T-cell (primary cell): ENCODE data around the gene ABCB9. TPM values are rescaled to one million over a fixed set of nuclear protein-coding genes. Genes with fewer than 3 reads are reported as not detected.
A peak's percentile ranks its signal among the peaks of the same experiment; 100 is the strongest.
"Not testable (repeated sequence)": the region's sequence is repeated elsewhere in the genome, so short reads cannot be mapped to it uniquely, and the experiment has no call there.

Source experiments
- ATAC-seq, 4 experiments: fragments of 200-7000 bp in 3 of 4; fragments of 150-1000 bp in 1 of 4; cut with Tn5 transposase; replicated peaks in 1 of 4; 1 replicate in 3 of 4; 2 replicates in 1 of 4; pipeline ENCODE4 v1.10.0; 2021; ENCODE audit warnings: moderate library complexity in 3 of 4, mild to moderate bottlenecking in 2 of 4, moderate number of reproducible peaks in 1 of 4
- CTCF ChIA-PET, 2 donors: fragments of 300-600 bp; sonication (Branson Sonifier 250); formaldehyde crosslinking; loops; one replicate each; lab custom pipeline; 2022; ENCODE audit warnings: antibody characterized with exemption in 2 of 2; lab: Charles Lee
- POLR2A ChIA-PET, 2 donors: fragments of 300-600 bp; sonication (Branson Sonifier 250); formaldehyde crosslinking; loops; one replicate each; lab custom pipeline; 2022; ENCODE audit warnings: antibody characterized with exemption in 2 of 2; lab: Charles Lee
- DNase-seq, 35 experiments: peaks; one replicate each; pipeline versions ENCODE4 v3.0.0 to v3.0.0-alpha.2; 2013 to 2023
- H3K27ac ChIP-seq: one replicate; pipeline ENCODE4 v1.5.1; 2013; ENCODE audit warnings: low read length
- H3K27me3 ChIP-seq, 2 experiments: replicated peaks in 1 of 2; 1 replicate in 1 of 2; 2 replicates in 1 of 2; pipeline versions ENCODE4 v1.6.1 to v1.7.0; 2013; ENCODE audit warnings: low read length in 1 of 2, mixed read lengths in 1 of 2; ENCODE audit not compliant: control insufficient read depth in 2 of 2, insufficient read depth in 2 of 2; ENCODE audit errors: extremely low read depth in 1 of 2
- H3K36me3 ChIP-seq, 2 donors: 1 replicate in 1 of 2; 2 replicates in 1 of 2; pipeline versions ENCODE4 v1.6.1 to v1.7.0; 2013; ENCODE audit warnings: low read length in 1 of 2; ENCODE audit not compliant: control insufficient read depth in 2 of 2, insufficient read depth in 1 of 2; ENCODE audit errors: extremely low read depth in 1 of 2
- H3K4me1 ChIP-seq, 2 experiments: 1 replicate in 1 of 2; 2 replicates in 1 of 2; pipeline versions ENCODE4 v1.6.1 to v1.7.0; 2013; ENCODE audit warnings: low read length in 2 of 2, mixed read lengths in 1 of 2; ENCODE audit not compliant: insufficient read depth in 2 of 2, control insufficient read depth in 1 of 2; ENCODE audit errors: extremely low read depth in 1 of 2
- H3K4me3 ChIP-seq, 2 donors: 1 replicate in 1 of 2; 2 replicates in 1 of 2; pipeline versions ENCODE4 v1.5.1 to v1.7.0; 2013; ENCODE audit warnings: mild to moderate bottlenecking in 2 of 2, low read length in 1 of 2, moderate library complexity in 1 of 2; ENCODE audit not compliant: control insufficient read depth in 1 of 2; ENCODE audit errors: extremely low read depth in 1 of 2
- H3K9me3 ChIP-seq: 2 replicates; pipeline ENCODE4 v1.7.0; 2013
- H3K27ac Mint-ChIP-seq, 2 donors: one replicate each; pipeline ENCODE4 v1.8.0; 2020 to 2021; ENCODE audit warnings: mild to moderate bottlenecking in 2 of 2, mixed read lengths in 2 of 2
- H3K27me3 Mint-ChIP-seq, 2 donors: one replicate each; pipeline ENCODE4 v1.8.0; 2021 to 2022; ENCODE audit warnings: mixed read lengths in 2 of 2
- H3K36me3 Mint-ChIP-seq: one replicate; pipeline ENCODE4 v1.8.0; 2021; ENCODE audit warnings: mixed read lengths
- H3K4me1 Mint-ChIP-seq, 3 donors: one replicate each; pipeline ENCODE4 v1.8.0; 2020 to 2022; ENCODE audit warnings: mixed read lengths in 3 of 3, mild to moderate bottlenecking in 1 of 3
- H3K4me3 Mint-ChIP-seq, 3 donors: one replicate each; pipeline ENCODE4 v1.8.0; 2020 to 2022; ENCODE audit warnings: mild to moderate bottlenecking in 3 of 3, mixed read lengths in 3 of 3, moderate library complexity in 3 of 3
- H3K9me3 Mint-ChIP-seq, 3 donors: one replicate each; pipeline ENCODE4 v1.8.0; 2020 to 2022; ENCODE audit warnings: mixed read lengths in 3 of 3
- WGBS: methylation state at CpG from one replicate; pipeline ENCODE4 v1.1.5; 2013; ENCODE audit warnings: missing lambda C conversion rate; ENCODE audit not compliant: insufficient coverage; 5-methylcytosine and 5-hydroxymethylcytosine counted together
- total RNA-seq, 35 experiments: library from RNA in 6 of 35; stranded (reverse) in 6 of 35; fragments of 120-200 nt in 1 of 35; gene quantifications; one replicate each; pipeline versions ENCODE4 v1.2.1 to v1.2.4 and lab custom pipeline; 2013 to 2026

ABCB9 gene
- total RNA-seq, 5 donors from 2014 or later (not counting 1 experiment from before 2014, with no cell fraction given), result 5.6 to 7.2 (median 6.1) TPM

- 100% methylated on average over 4 of the region's 9 CpGs for WGBS
- Mint-ChIP-seq H3K4me3 (peak overlapping the region in 1 of 3 donors; percentile 24), H3K27ac (peak overlapping the region in 1 of 2 donors; percentile 16), H3K4me1 (peaks cover 91 to 95% (median 93%) of the 10 kb centered on the region in 3 donors)
- H3K9me3 Mint-ChIP-seq, H3K36me3 Mint-ChIP-seq, H3K36me3 ChIP-seq, H3K27me3 Mint-ChIP-seq, CTCF ChIA-PET, ATAC-seq, H3K27me3 ChIP-seq, H3K4me3 ChIP-seq, DNase-seq, H3K27ac ChIP-seq, H3K9me3 ChIP-seq: not testable (repeated sequence)
- H3K4me1 ChIP-seq, result peaks cover 43 to 77% of the 10 kb centered on the region in 2 experiments
- POLR2A ChIA-PET, result interaction anchor here in 1 of 2 donors (0.6 kb wide), 1 partner anchor 10 kb away, joined by 6 read pairs; no protein-coding TSS in a partner anchor
Observed at GRCh38 chr12:122892724-122893123, 73.5 kb downstream of the ABCB9 start.

GRCh38 chr12:122891661-122892525, 74.4 kb downstream of the ABCB9 start:
- Mint-ChIP-seq H3K4me3 (no peak overlapping the region), H3K4me1 (peaks cover 92 to 99% (median 94%) of the 10 kb centered on the region in 3 donors), H3K27ac (peak overlapping the region; percentile 16 to 19), H3K9me3 (peaks cover 0 to 5% (median 0%) of the 10 kb centered on the region in 3 donors), H3K36me3 (peaks cover 7% of the 10 kb centered on the region), H3K27me3 (no peaks in the 10 kb centered on the region)
- H3K27me3 ChIP-seq, result no peaks in the 10 kb centered on the region
- no peaks in the 10 kb centered on the region for H3K36me3 ChIP-seq
- no peaks in the 10 kb centered on the region for H3K9me3 ChIP-seq
- H3K4me1 ChIP-seq, result peaks cover 46 to 77% of the 10 kb centered on the region in 2 experiments
- ChIA-PET POLR2A (interaction anchor here (0.8 to 1.2 kb wide), 2 partner anchors 9 to 10 kb away, joined by 3 to 4 read pairs; no protein-coding TSS in a partner anchor), CTCF (interaction anchor here (0.7 to 0.9 kb wide), 3 partner anchors 9 to 61 kb away, joined by 3 read pairs; no protein-coding TSS in a partner anchor)
- no peak overlapping the region for H3K4me3 ChIP-seq
- WGBS, result 75% methylated on average over 3 of the region's 10 CpGs
- no peak for ATAC-seq
- H3K27ac ChIP-seq, result no peak overlapping the region
- DNase-seq, result no peak

GRCh38 chr12:122889761-122890520, 76.3 kb downstream of the ABCB9 start:
- H3K27ac ChIP-seq, result peak overlapping the region; percentile 10
- ATAC-seq, result no peak
- DNase-seq, result no peak
- WGBS, result 71% methylated on average over 2 of the region's 13 CpGs
- Mint-ChIP-seq H3K27ac (peak overlapping the region; percentile 64 to 89), H3K27me3 (no peaks in the 10 kb centered on the region), H3K36me3 (peaks cover 8% of the 10 kb centered on the region), H3K9me3 (no peaks in the 10 kb centered on the region), H3K4me1 (peaks cover 84 to 91% (median 90%) of the 10 kb centered on the region in 3 donors), H3K4me3 (peak overlapping the region; percentile 29 to 66 (median 56))
- H3K4me3 ChIP-seq, result no peak overlapping the region
- no peaks in the 10 kb centered on the region for H3K36me3 ChIP-seq
- ChIA-PET CTCF (interaction anchor here (0.6 to 2.3 kb wide), 3 partner anchors 10 to 666 kb away, joined by 3 to 9 read pairs (median 6); no protein-coding TSS in a partner anchor), POLR2A (interaction anchor here (0.5 to 1.0 kb wide), 10 partner anchors 10 to 643 kb away, joined by 3 to 6 read pairs (median 4); partner anchors contain the start of gene ABCB9 (in 1 of the 2))
- no peaks in the 10 kb centered on the region for H3K27me3 ChIP-seq
- no peaks in the 10 kb centered on the region for H3K9me3 ChIP-seq
- peaks cover 44 to 65% of the 10 kb centered on the region in 2 experiments for H3K4me1 ChIP-seq

- Mint-ChIP-seq H3K27ac (peak overlapping the region; percentile 95 to 98), H3K9me3 (no peaks in the 10 kb centered on the region), H3K36me3 (peaks cover 11% of the 10 kb centered on the region), H3K27me3 (no peaks in the 10 kb centered on the region), H3K4me1 (peaks cover 84 to 91% (median 90%) of the 10 kb centered on the region in 3 donors), H3K4me3 (peak overlapping the region; percentile 66 to 87 (median 76))
- WGBS, result 8% methylated on average over 12 of the region's 12 CpGs
- Histone ChIP-seq H3K27ac (peak overlapping the region; percentile 78), H3K4me3 (peak overlapping the region; percentile 18 to 50), H3K36me3 (no peaks in the 10 kb centered on the region), H3K4me1 (peaks cover 34 to 62% of the 10 kb centered on the region in 2 experiments), H3K9me3 (no peaks in the 10 kb centered on the region), H3K27me3 (no peaks in the 10 kb centered on the region)
- peak in 32 of 35 experiments; percentile 47 to 85 (median 64) for DNase-seq
- ATAC-seq, result peak; percentile 72 to 93 (median 76)
- ChIA-PET CTCF (interaction anchor here in 1 of 2 donors (0.6 to 2.3 kb wide), 10 partner anchors 9 to 675 kb away, joined by 3 to 20 read pairs (median 5); no protein-coding TSS in a partner anchor), POLR2A (interaction anchor here (0.5 to 1.9 kb wide), 12 partner anchors 8 to 696 kb away, joined by 3 to 18 read pairs (median 3); partner anchors contain the start of genes OGFOD2 (in 1 of the 2) and TMED2 (in 1 of the 2))
Observed at GRCh38 chr12:122888232-122888752, 78.0 kb downstream of the ABCB9 start.

GRCh38 chr12:122887819-122888212, 78.4 kb downstream of the ABCB9 start:
- Mint-ChIP-seq H3K9me3 (no peaks in the 10 kb centered on the region), H3K27ac (peak overlapping the region; percentile 95 to 98), H3K27me3 (no peaks in the 10 kb centered on the region), H3K4me3 (peak overlapping the region; percentile 66 to 87 (median 76)), H3K4me1 (peaks cover 84 to 93% (median 92%) of the 10 kb centered on the region in 3 donors), H3K36me3 (peaks cover 11% of the 10 kb centered on the region)
- CTCF ChIA-PET, result interaction anchor here in 1 of 2 donors (0.7 to 2.3 kb wide), 8 partner anchors 8 to 67 kb away, joined by 3 to 20 read pairs (median 4); no protein-coding TSS in a partner anchor
- no peaks in the 10 kb centered on the region for H3K9me3 ChIP-seq
- ATAC-seq, result peak in 1 of 4 experiments; percentile 5
- peaks cover 36 to 60% of the 10 kb centered on the region in 2 experiments for H3K4me1 ChIP-seq
- DNase-seq, result no peak
- peak overlapping the region in 1 of 2 donors; percentile 18 for H3K4me3 ChIP-seq
- H3K27ac ChIP-seq, result peak overlapping the region; percentile 78
- 46% methylated on average over 2 of the region's 5 CpGs for WGBS
- H3K27me3 ChIP-seq, result no peaks in the 10 kb centered on the region
- no peaks in the 10 kb centered on the region for H3K36me3 ChIP-seq
- POLR2A ChIA-PET, result interaction anchor here (0.5 to 1.9 kb wide), 7 partner anchors 11 to 373 kb away, joined by 3 to 18 read pairs (median 3); partner anchors contain the start of gene OGFOD2 (in 1 of the 2)
